GM23338 (cell line): ENCODE data around the gene DPH1.

ENCODE experiments used
- CREB1 ChIP-seq: fragments of 250-450 bp; sonication (Bioruptor Pico); IDR thresholded peaks from 2 replicates; pipeline ENCODE4 v1.5.0; 2020; ENCODE audit warnings: low read depth, mild to moderate bottlenecking, moderate library complexity
- CTCF ChIP-seq, 2 experiments: fragments of 200-600 bp in 1 of 2; sonication (generic) in 1 of 2; conservative IDR thresholded peaks; 2 replicates each; pipeline versions ENCODE4 v1.5.1 to v1.6.1; 2016 to 2017; ENCODE audit warnings: antibody characterized with exemption in 2 of 2, low read depth in 2 of 2, mild to moderate bottlenecking in 2 of 2, moderate library complexity in 1 of 2
- ETS1 ChIP-seq: IDR thresholded peaks from 2 replicates; pipeline ENCODE4 v1.6.1; 2016; ENCODE audit warnings: antibody characterized with exemption
- EZH2 ChIP-seq: fragments of 200-600 bp; sonication (generic); IDR thresholded peaks from one replicate; pipeline ENCODE4 v1.8.0; 2017; ENCODE audit warnings: antibody characterized with exemption, mild to moderate bottlenecking, low read depth; ENCODE audit not compliant: unreplicated experiment
- EZH2phosphoT487 ChIP-seq: fragments of 200-600 bp; sonication (generic); IDR thresholded peaks from one replicate; pipeline ENCODE4 v1.8.1; 2018; ENCODE audit warnings: antibody characterized with exemption; ENCODE audit not compliant: unreplicated experiment
- JUNB ChIP-seq: IDR thresholded peaks from one replicate; pipeline ENCODE4 v1.6.1; 2016; ENCODE audit warnings: antibody characterized with exemption; ENCODE audit not compliant: unreplicated experiment
- NANOG ChIP-seq: IDR thresholded peaks from 2 replicates; pipeline ENCODE4 v1.6.1; 2016; ENCODE audit warnings: antibody characterized with exemption, borderline replicate concordance
- POLR2AphosphoS5 ChIP-seq: IDR thresholded peaks from 2 replicates; pipeline ENCODE4 v1.6.1; 2016; ENCODE audit warnings: antibody characterized with exemption, low read depth
- REST ChIP-seq: IDR thresholded peaks from one replicate; pipeline ENCODE4 v1.6.1; 2018; ENCODE audit warnings: antibody characterized with exemption; ENCODE audit not compliant: unreplicated experiment
- STAT1 ChIP-seq: IDR thresholded peaks from one replicate; pipeline ENCODE4 v1.6.1; 2016; ENCODE audit warnings: antibody characterized with exemption; ENCODE audit not compliant: unreplicated experiment
- ZNF114 ChIP-seq: fragments of 250-450 bp; sonication (Bioruptor Pico); IDR thresholded peaks from 2 replicates; pipeline ENCODE4 v1.5.0; 2020; ENCODE audit warnings: mild to moderate bottlenecking, moderate library complexity
- ZNF331 ChIP-seq: fragments of 250-450 bp; sonication (Bioruptor Pico); IDR thresholded peaks from 2 replicates; pipeline ENCODE4 v1.5.0; 2020; ENCODE audit warnings: low read depth, mild to moderate bottlenecking, moderate library complexity
- ZNF462 ChIP-seq: fragments of 250-450 bp; sonication (Bioruptor Pico); IDR thresholded peaks from 2 replicates; pipeline ENCODE4 v1.5.0; 2020; ENCODE audit warnings: mild to moderate bottlenecking, moderate library complexity

- TF ChIP-seq JUNB, result no peak
- TF ChIP-seq EZH2, result no peak
- no peak for TF ChIP-seq REST
- TF ChIP-seq CTCF (conservative IDR thresholded peaks at IDR 0.05; ENCODE audit: low read depth in 2 of 2), result peak in 1 of 2 experiments; percentile 28; a peak in 2 of 4 replicates
- TF ChIP-seq ETS1, result no peak
- no peak for TF ChIP-seq POLR2AphosphoS5
- TF ChIP-seq EZH2phosphoT487, result no peak
- no peak for TF ChIP-seq ZNF114 (CRISPR knock-in tag)
- TF ChIP-seq CREB1 (CRISPR knock-in tag), result no peak
- no peak for TF ChIP-seq STAT1
- TF ChIP-seq ZNF331 (CRISPR knock-in tag), result no peak
- no peak for TF ChIP-seq ZNF462 (CRISPR knock-in tag)
- TF ChIP-seq NANOG, result no peak
Observed at GRCh38 chr17:2042390-2042847, 12.5 kb downstream of the DPH1 start.
